MM.1S (cell line): ENCODE measurements around the gene KRT79.

Source experiments
- DNase-seq: peaks from one replicate; pipeline ENCODE4 v3.0.0-alpha.2; 2015
- H2AFZ ChIP-seq: fragments of 300-600 bp; sonication (generic); 2 replicates; pipeline ENCODE4 v1.6.0; 2016; ENCODE audit warnings: antibody characterized with exemption, low read length
- H3F3A ChIP-seq: fragments of 300-600 bp; sonication (generic); 2 replicates; pipeline ENCODE4 v1.6.1; 2016; ENCODE audit warnings: mild to moderate bottlenecking, antibody characterized with exemption, low read length, moderate library complexity, mixed read lengths; ENCODE audit not compliant: insufficient read depth
- H3K27ac ChIP-seq: fragments of 300-600 bp; sonication (generic); 2 replicates; pipeline ENCODE4 v1.5.1; 2016; ENCODE audit warnings: mild to moderate bottlenecking, low read length
- H3K27me3 ChIP-seq: fragments of 300-600 bp; sonication (generic); replicated peaks from 2 replicates; pipeline ENCODE4 v1.6.0; 2016; ENCODE audit warnings: low read length; ENCODE audit not compliant: insufficient read depth
- H3K36me3 ChIP-seq: fragments of 300-600 bp; sonication (generic); replicated peaks from 2 replicates; pipeline ENCODE4 v1.6.1; 2016; ENCODE audit warnings: mild to moderate bottlenecking, low read length, mixed read lengths; ENCODE audit not compliant: insufficient read depth
- H3K4me1 ChIP-seq: fragments of 300-600 bp; sonication (generic); 2 replicates; pipeline ENCODE4 v1.6.1; 2016; ENCODE audit warnings: low read length, mixed read lengths
- H3K4me2 ChIP-seq: fragments of 300-600 bp; sonication (generic); 2 replicates; pipeline ENCODE4 v1.6.0; 2016; ENCODE audit warnings: low read depth, low read length
- H3K4me3 ChIP-seq: fragments of 300-600 bp; sonication (generic); 2 replicates; pipeline ENCODE4 v1.5.1; 2016; ENCODE audit warnings: low read length, mixed read lengths
- H3K79me2 ChIP-seq: fragments of 300-600 bp; sonication (generic); 2 replicates; pipeline ENCODE4 v1.6.1; 2016; ENCODE audit warnings: mixed run types, low read length, mixed read lengths
- H3K9ac ChIP-seq: fragments of 300-600 bp; sonication (generic); 2 replicates; pipeline ENCODE4 v1.6.1; 2016; ENCODE audit warnings: low read length, mixed read lengths
- H3K9me2 ChIP-seq: fragments of 300-600 bp; sonication (generic); replicated peaks from 2 replicates; pipeline ENCODE4 v1.6.1; 2016; ENCODE audit warnings: mild to moderate bottlenecking, low read length, mixed read lengths; ENCODE audit not compliant: insufficient read depth
- H3K9me3 ChIP-seq: fragments of 300-600 bp; sonication (generic); replicated peaks from 2 replicates; pipeline ENCODE4 v1.6.1; 2016; ENCODE audit warnings: mild to moderate bottlenecking, low read length, mixed read lengths; ENCODE audit not compliant: insufficient read depth
- H4K20me1 ChIP-seq: fragments of 300-600 bp; sonication (generic); 2 replicates; pipeline ENCODE4 v1.6.1; 2016; ENCODE audit warnings: mild to moderate bottlenecking, low read length, moderate library complexity, mixed read lengths; ENCODE audit not compliant: insufficient read depth
- EZH2 ChIP-seq: fragments of 300-600 bp; sonication (generic); optimal IDR thresholded peaks from 2 replicates; pipeline ENCODE3; 2017; ENCODE audit warnings: low read depth, mild to moderate bottlenecking, antibody characterized with exemption, low read length, mixed read lengths
- EZH2phosphoT487 ChIP-seq: fragments of 300-600 bp; sonication (generic); IDR thresholded peaks from 2 replicates; pipeline ENCODE4 v1.6.1; 2018; ENCODE audit warnings: antibody characterized with exemption, low read length
- TF ChIP-seq, protein P1 (sequence below): fragments of 300-600 bp; sonication (generic); IDR thresholded peaks from 2 replicates; pipeline ENCODE4 v1.5.1; 2016; ENCODE audit warnings: antibody characterized with exemption, low read length, mixed read lengths

KRT79 gene

DNA sequence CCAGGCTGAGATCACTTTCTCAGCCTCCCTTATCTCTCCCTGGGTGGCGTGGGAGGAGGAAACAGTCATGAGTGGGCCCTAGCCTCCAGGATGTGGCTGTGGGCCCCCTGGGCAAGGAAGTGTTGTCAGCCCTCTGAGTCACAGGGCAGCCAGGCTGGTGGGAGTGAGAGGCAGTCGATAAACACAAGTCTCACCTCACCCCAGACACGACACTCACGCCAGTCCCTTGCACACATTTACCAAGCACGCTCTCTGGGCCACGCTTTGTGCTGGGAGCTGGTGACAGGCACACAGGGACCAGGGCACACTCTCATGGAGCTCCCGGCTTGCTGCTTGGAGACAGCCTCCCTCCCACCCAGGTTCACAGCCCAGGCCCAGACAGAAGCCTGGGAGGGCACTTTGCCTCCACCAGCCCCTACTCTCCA, 1.9 kb upstream of the KRT79 start:
- H3K36me3 ChIP-seq, result no peaks in the 10 kb centered on the region
- no peak overlapping the region for H3K4me3 ChIP-seq
- no peak overlapping the region for H3K4me2 ChIP-seq
- no peaks in the 10 kb centered on the region for H3F3A ChIP-seq
- H3K9me3 ChIP-seq, result no peaks in the 10 kb centered on the region
- H4K20me1 ChIP-seq, result no peaks in the 10 kb centered on the region
- no peaks in the 10 kb centered on the region for H3K4me1 ChIP-seq
- DNase-seq, result no peak
- H3K27me3 ChIP-seq, result peaks cover 99% of the 10 kb centered on the region
- H3K9me2 ChIP-seq, result no peaks in the 10 kb centered on the region
- H2AFZ ChIP-seq, result no peak overlapping the region
- no peak overlapping the region for H3K9ac ChIP-seq
- no peak overlapping the region for H3K27ac ChIP-seq
- H3K79me2 ChIP-seq, result no peaks in the 10 kb centered on the region
- TF ChIP-seq, protein P1, sequence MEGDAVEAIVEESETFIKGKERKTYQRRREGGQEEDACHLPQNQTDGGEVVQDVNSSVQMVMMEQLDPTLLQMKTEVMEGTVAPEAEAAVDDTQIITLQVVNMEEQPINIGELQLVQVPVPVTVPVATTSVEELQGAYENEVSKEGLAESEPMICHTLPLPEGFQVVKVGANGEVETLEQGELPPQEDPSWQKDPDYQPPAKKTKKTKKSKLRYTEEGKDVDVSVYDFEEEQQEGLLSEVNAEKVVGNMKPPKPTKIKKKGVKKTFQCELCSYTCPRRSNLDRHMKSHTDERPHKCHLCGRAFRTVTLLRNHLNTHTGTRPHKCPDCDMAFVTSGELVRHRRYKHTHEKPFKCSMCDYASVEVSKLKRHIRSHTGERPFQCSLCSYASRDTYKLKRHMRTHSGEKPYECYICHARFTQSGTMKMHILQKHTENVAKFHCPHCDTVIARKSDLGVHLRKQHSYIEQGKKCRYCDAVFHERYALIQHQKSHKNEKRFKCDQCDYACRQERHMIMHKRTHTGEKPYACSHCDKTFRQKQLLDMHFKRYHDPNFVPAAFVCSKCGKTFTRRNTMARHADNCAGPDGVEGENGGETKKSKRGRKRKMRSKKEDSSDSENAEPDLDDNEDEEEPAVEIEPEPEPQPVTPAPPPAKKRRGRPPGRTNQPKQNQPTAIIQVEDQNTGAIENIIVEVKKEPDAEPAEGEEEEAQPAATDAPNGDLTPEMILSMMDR, result no peak
- no peak for TF ChIP-seq EZH2
- TF ChIP-seq EZH2phosphoT487, result no peak

DNA sequence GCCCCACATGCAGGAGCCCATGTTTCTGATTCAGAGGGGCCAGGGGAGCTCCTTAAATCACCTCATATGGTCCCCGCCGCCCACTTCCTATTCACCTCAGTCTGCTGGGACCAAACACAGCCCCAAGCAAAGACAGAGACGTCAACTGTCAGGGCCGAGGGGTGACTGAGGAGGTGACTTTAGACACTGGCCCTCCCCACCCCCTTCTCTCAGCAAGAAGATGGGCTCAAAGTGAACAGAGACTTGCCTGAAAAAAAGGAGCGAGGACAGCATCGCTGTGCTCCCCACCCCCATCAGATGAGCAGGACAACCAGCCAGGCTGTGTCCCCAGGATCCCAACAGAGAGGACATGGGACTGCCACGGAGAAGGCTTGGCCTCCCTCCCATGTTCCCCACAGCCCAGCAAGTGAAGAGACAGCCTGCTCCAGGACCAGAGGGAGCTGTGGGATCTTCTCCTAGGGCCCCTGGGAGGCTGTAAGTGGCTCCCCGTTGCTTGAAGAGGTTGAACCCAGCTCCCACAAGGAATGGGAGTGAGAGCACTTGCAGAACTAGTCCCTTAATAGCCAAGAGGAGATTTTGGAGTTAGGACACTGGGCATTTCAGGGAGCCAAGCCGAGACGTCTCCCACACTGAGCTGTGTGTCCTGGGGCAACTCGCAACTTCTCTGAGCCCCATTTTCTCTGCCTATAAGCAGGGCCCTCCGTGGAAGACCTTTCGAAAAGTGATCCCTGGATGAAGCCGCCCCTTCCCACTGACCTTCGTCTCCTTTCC, 1.3 kb upstream of the KRT79 start:
- no peaks in the 10 kb centered on the region for H3K9me2 ChIP-seq
- no peak for TF ChIP-seq EZH2phosphoT487
- TF ChIP-seq, protein P1, result no peak
- TF ChIP-seq EZH2, result no peak

DNA sequence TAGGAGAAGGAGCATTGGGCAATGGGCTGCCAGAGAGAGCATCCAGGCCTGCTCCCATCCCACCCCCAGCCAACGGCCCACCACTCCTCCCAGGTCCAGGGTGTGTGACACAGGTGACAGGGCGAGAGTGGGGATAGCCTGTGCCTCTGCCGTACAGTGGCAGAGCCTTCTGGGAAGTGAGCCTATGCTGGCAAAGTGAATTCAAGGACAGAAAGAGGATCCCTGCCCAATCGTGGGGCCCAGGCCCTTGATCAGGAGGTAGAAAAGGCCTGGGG, 553 bp upstream of the KRT79 start:
- Histone ChIP-seq H3K27ac (no peak overlapping the region), H2AFZ (no peak overlapping the region), H3K79me2 (no peaks in the 10 kb centered on the region), H3K9ac (no peak overlapping the region), H3K9me2 (no peaks in the 10 kb centered on the region), H3K4me3 (no peak overlapping the region), H3K4me1 (no peaks in the 10 kb centered on the region), H3K36me3 (no peaks in the 10 kb centered on the region), H3K27me3 (peaks cover 99% of the 10 kb centered on the region), H3K9me3 (no peaks in the 10 kb centered on the region), H4K20me1 (no peaks in the 10 kb centered on the region), H3F3A (no peaks in the 10 kb centered on the region), H3K4me2 (no peak overlapping the region)
- no peak for DNase-seq
- TF ChIP-seq EZH2phosphoT487 (no peak), EZH2 (no peak)
- TF ChIP-seq, protein P1, result no peak

More for the DNA sequence above, 1.3 kb upstream of the KRT79 start:
- H3K79me2 ChIP-seq, result no peaks in the 10 kb centered on the region
- H3K27me3 ChIP-seq, result peaks cover 99% of the 10 kb centered on the region
- no peaks in the 10 kb centered on the region for H3K9me3 ChIP-seq
- no peaks in the 10 kb centered on the region for H3F3A ChIP-seq
- no peaks in the 10 kb centered on the region for H4K20me1 ChIP-seq
- DNase-seq, result no peak
- H3K4me1 ChIP-seq, result no peaks in the 10 kb centered on the region
- no peak overlapping the region for H3K4me2 ChIP-seq
- no peak overlapping the region for H3K27ac ChIP-seq
- no peak overlapping the region for H3K9ac ChIP-seq
- H2AFZ ChIP-seq, result no peak overlapping the region
- H3K4me3 ChIP-seq, result no peak overlapping the region
- H3K36me3 ChIP-seq, result no peaks in the 10 kb centered on the region
